ENCODE results near the gene SMAD7. TPM values are rescaled to one million over a fixed set of nuclear protein-coding genes. Genes with fewer than 3 reads are reported as not detected.

The SMAD7 gene
- total RNA-seq, 2 donors from 2014 or later, result 55.1 to 98.1 TPM

DNA sequence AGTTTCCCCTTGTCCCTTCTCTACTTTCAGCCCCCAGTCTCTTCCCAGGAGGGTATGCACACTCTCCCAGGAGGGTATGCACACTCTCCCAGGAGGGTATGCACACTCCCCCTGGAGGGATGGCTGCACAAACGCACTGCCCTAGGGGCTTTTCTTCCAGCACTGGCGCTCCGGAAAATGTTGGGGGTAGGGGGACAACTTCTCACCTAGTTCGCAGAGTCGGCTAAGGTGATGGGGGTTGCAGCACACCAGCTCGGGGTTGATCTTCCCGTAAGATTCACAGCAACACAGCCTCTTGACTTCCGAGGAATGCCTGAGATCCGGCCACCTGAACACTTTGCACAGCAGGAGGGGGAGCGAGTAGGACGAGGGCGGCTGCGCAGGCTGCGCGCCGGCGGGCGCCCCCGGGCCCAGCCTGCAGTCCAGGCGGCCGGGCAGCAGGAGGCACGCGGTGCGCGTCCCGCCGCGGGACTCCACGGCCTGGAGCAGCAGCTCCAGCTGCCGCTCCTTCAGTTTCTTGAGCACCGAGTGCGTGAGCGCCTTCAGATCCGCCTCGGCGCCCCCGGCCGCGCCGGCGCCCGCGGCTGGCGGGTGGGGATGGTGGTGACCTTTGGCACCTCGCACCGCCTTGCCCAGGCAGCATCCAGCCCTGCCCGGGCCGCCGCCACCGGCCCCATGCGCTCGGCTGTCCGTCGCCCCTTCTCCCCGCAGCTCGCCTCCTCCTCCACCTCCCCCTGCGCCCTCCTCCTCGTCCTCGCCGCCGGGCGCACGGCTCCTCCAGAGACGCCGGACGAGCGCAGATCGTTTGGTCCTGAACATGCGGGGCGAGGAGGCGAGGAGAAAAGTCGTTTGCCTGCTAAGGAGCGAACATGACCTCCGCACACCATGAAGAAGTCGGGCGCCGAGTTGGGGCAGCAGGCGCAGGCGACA, 894 bp downstream of the SMAD7 start:
- peak overlapping the region; percentile 73 to 97 for H3K4me3 ChIP-seq
- DNase-seq (ENCODE audit: low spot score), result no peak
- H3K9me3 ChIP-seq, result no peaks in the 10 kb centered on the region
- H3K27ac ChIP-seq, result peak overlapping the region; percentile 98 to 99
- TF ChIP-seq CTCF (IDR thresholded peaks at IDR 0.05), result peak in 1 of 2 donors; percentile 40
- no peaks in the 10 kb centered on the region for H3K36me3 ChIP-seq
- no peaks in the 10 kb centered on the region for H3K27me3 ChIP-seq
- peaks cover 0 to 43% of the 10 kb centered on the region in 2 donors for H3K4me1 ChIP-seq

GRCh38 chr18:48949050-48949605, 1.6 kb downstream of the SMAD7 start:
- Histone ChIP-seq H3K36me3 (peaks cover 4% of the 10 kb centered on the region), H3K27ac (peak overlapping the region; percentile 98 to 99), H3K4me3 (peak overlapping the region; percentile 73 to 97), H3K27me3 (no peaks in the 10 kb centered on the region), H3K4me1 (peaks cover 0 to 50% of the 10 kb centered on the region in 2 donors), H3K9me3 (no peaks in the 10 kb centered on the region)
- TF ChIP-seq CTCF (IDR thresholded peaks at IDR 0.05), result no peak
- no peak for DNase-seq (ENCODE audit: low spot score)

GRCh38 chr18:48948112-48949049, 2.4 kb downstream of the SMAD7 start:
- Histone ChIP-seq H3K27me3 (no peaks in the 10 kb centered on the region), H3K27ac (peak overlapping the region; percentile 98 to 99), H3K9me3 (no peaks in the 10 kb centered on the region), H3K4me3 (peak overlapping the region; percentile 73 to 97), H3K4me1 (peaks cover 0 to 57% of the 10 kb centered on the region in 2 donors), H3K36me3 (peaks cover 5% of the 10 kb centered on the region)
- peak in 1 of 2 donors; percentile 24 for TF ChIP-seq CTCF (IDR thresholded peaks at IDR 0.05)
- DNase-seq (ENCODE audit: low spot score), result no peak

- Histone ChIP-seq H3K27me3 (no peaks in the 10 kb centered on the region), H3K27ac (peak overlapping the region; percentile 98 to 99), H3K9me3 (no peaks in the 10 kb centered on the region), H3K36me3 (peaks cover 5% of the 10 kb centered on the region), H3K4me1 (peaks cover 0 to 58% of the 10 kb centered on the region in 2 donors), H3K4me3 (peak overlapping the region; percentile 73 to 97)
- no peak for DNase-seq (ENCODE audit: low spot score)
- TF ChIP-seq CTCF (IDR thresholded peaks at IDR 0.05), result no peak
Measured at GRCh38 chr18:48947560-48947959, 3.2 kb downstream of the SMAD7 start.

GRCh38 chr18:48947092-48947491, 3.7 kb downstream of the SMAD7 start:
- H3K4me3 ChIP-seq, result peak overlapping the region; percentile 73 to 97
- no peak for DNase-seq (ENCODE audit: low spot score)
- H3K4me1 ChIP-seq, result peaks cover 0 to 62% of the 10 kb centered on the region in 2 donors
- H3K9me3 ChIP-seq, result no peaks in the 10 kb centered on the region
- no peaks in the 10 kb centered on the region for H3K27me3 ChIP-seq
- no peak for TF ChIP-seq CTCF (IDR thresholded peaks at IDR 0.05)
- H3K36me3 ChIP-seq, result peaks cover 8% of the 10 kb centered on the region
- peak overlapping the region; percentile 98 to 99 for H3K27ac ChIP-seq
